Measurements from ENCODE around the gene ENTPD5.

- TF ChIP-seq, protein P1, sequence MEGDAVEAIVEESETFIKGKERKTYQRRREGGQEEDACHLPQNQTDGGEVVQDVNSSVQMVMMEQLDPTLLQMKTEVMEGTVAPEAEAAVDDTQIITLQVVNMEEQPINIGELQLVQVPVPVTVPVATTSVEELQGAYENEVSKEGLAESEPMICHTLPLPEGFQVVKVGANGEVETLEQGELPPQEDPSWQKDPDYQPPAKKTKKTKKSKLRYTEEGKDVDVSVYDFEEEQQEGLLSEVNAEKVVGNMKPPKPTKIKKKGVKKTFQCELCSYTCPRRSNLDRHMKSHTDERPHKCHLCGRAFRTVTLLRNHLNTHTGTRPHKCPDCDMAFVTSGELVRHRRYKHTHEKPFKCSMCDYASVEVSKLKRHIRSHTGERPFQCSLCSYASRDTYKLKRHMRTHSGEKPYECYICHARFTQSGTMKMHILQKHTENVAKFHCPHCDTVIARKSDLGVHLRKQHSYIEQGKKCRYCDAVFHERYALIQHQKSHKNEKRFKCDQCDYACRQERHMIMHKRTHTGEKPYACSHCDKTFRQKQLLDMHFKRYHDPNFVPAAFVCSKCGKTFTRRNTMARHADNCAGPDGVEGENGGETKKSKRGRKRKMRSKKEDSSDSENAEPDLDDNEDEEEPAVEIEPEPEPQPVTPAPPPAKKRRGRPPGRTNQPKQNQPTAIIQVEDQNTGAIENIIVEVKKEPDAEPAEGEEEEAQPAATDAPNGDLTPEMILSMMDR (IDR thresholded peaks at IDR 0.05; ENCODE audit: low read length), result no peak
- TF ChIP-seq EZH2 (IDR thresholded peaks at IDR 0.05; ENCODE audit: borderline replicate concordance, low read length), result no peak
These were observed 23.2 kb upstream of the ENTPD5 start for GRCh38 chr14:74042296-74042695.
